Measurements from ENCODE around the gene U2AF2. TPM values are rescaled to one million over a fixed set of nuclear protein-coding genes. Genes with fewer than 3 reads are reported as not detected.

The U2AF2 gene
- total and polyA plus RNA-seq, 2 of the 8 experiments (the other 6 are each of a cell fraction or from before 2014, with no cell fraction given), result 162 to 252 TPM

GRCh38 chr19:55640577-55641425 is 14.0 kb upstream of the U2AF2 start, which contains the start of gene ZNF580 (continued):
- TF ChIP-seq ATF2 (IDR thresholded peaks at IDR 0.05; ENCODE audit: low read length), result no peak
- TF ChIP-seq TAF1 (IDR thresholded peaks at IDR 0.05; ENCODE audit: low read depth, low read length), result 0 out of 2 replicates have a peak, but pooled peaks have one; percentile 41
- TF ChIP-seq BCL11A (IDR thresholded peaks at IDR 0.05; ENCODE audit: low read depth in 2 of 2, low read length in 2 of 2), result no peak
- TF ChIP-seq GTF2F1 (IDR thresholded peaks at IDR 0.05; ENCODE audit: borderline replicate concordance, low read depth, low read length), result no peak
- TF ChIP-seq NANOG (IDR thresholded peaks at IDR 0.05; ENCODE audit: insufficient read depth, low read depth, low read length, poor library complexity, severe bottlenecking), result no peak
- TF ChIP-seq BRCA1 (IDR thresholded peaks at IDR 0.05; ENCODE audit: low read depth, low read length), result no peak
- TF ChIP-seq POLR2A (IDR thresholded peaks at IDR 0.05; ENCODE audit: control extremely low read depth in 1 of 2, low read depth in 2 of 2, low read length in 2 of 2), result no peak
- TF ChIP-seq ASH2L (IDR thresholded peaks at IDR 0.05; ENCODE audit: low read length), result peak; percentile 75
- peak; percentile 61 for TF ChIP-seq PHF8 (conservative IDR thresholded peaks at IDR 0.05; ENCODE audit: low read depth, low read length)
- TF ChIP-seq CHD1 (IDR thresholded peaks at IDR 0.05; ENCODE audit: low read depth, low read length), result no peak
- 0 out of 2 replicates have a peak, but pooled peaks have one; percentile 21 for TF ChIP-seq SUZ12 (IDR thresholded peaks at IDR 0.05; ENCODE audit: low read length)
- TF ChIP-seq CTCF (IDR thresholded peaks at IDR 0.05; ENCODE audit: control extremely low read depth in 1 of 3, insufficient read depth in 1 of 3, low read depth in 1 of 3, low read length in 3 of 3), result no peak
- no peak for TF ChIP-seq SP4 (IDR thresholded peaks at IDR 0.05; ENCODE audit: low read length)
- TF ChIP-seq SIN3A (conservative IDR thresholded peaks at IDR 0.05 in 1 of 2, IDR thresholded peaks at IDR 0.05 in 1 of 2; ENCODE audit: low read depth in 1 of 2, low read length in 2 of 2), result no peak
- no peak; the same call in 1 of the 2 replicates for TF ChIP-seq MAX (IDR thresholded peaks at IDR 0.05)
- no peak for TF ChIP-seq USF2 (IDR thresholded peaks at IDR 0.05; ENCODE audit: low read length)
- TF ChIP-seq CBX8 (IDR thresholded peaks at IDR 0.05; ENCODE audit: borderline replicate concordance, low read depth, low read length), result no peak
- no peak; the same call in 1 of the 2 replicates for TF ChIP-seq RBBP5 (IDR thresholded peaks at IDR 0.05; ENCODE audit: borderline replicate concordance, low read depth, low read length)

All from H1 (cell line).